Measurements from ENCODE around the gene BIRC2. TPM values are rescaled to one million over a fixed set of nuclear protein-coding genes. Genes with fewer than 3 reads are reported as not detected.

BIRC2 gene
- total and polyA plus RNA-seq, 9 donors: 23.7 to 57.8 (median 33.6) TPM

DNA sequence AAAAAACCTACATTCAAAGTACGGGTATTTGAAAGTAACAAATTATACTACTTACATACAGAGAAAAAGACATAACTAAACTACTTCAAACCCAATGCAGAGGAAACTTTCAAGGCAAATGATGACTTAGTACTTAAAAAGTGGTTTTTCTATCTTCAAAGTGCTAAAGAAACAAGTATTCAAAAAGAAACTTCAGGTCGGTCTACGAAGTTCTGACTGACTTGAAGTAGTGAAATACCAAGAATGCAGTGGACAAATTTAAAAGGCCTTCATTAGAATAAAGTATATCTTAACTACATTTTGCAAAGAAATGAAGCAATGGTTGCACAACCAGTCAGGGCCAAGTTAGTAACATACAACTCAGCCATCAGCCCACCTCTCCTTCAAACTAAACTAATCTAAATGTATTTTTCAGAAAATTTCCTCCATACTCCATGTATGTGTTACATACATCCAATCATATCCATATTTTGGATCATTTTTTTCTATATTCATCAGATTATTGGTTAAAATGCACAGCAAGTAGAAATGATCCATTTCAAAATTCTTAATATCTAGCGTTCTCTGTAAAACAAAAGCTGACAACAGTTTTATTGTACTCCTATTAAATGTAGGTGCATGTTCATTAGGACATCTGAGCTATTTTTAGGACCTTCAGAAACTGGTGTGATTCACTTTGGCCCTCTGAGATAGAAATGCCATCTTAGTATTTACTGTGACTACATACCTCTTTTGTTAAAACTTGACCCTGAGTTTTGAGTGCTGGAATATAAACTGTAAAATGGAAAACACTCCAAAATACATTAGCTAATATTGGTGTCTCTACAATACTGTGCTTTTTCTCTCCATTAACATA is 49.9 kb downstream of the BIRC2 start:
- Histone ChIP-seq H3K4me1 (ENCODE audit: insufficient read depth) (no peaks in the 10 kb centered on the region), H3K36me3 (no peaks in the 10 kb centered on the region), H3K4me3 (no peak overlapping the region), H3K27me3 (no peaks in the 10 kb centered on the region), H3K9me3 (no peaks in the 10 kb centered on the region), H3K27ac (no peak overlapping the region)
- 67 to 79% (median 75%) methylated on average over 4 of the region's 4 CpGs for WGBS, 3 donors
- TF ChIP-seq POLR2A (IDR thresholded peaks at IDR 0.05): no peak
- TF ChIP-seq, protein P1, sequence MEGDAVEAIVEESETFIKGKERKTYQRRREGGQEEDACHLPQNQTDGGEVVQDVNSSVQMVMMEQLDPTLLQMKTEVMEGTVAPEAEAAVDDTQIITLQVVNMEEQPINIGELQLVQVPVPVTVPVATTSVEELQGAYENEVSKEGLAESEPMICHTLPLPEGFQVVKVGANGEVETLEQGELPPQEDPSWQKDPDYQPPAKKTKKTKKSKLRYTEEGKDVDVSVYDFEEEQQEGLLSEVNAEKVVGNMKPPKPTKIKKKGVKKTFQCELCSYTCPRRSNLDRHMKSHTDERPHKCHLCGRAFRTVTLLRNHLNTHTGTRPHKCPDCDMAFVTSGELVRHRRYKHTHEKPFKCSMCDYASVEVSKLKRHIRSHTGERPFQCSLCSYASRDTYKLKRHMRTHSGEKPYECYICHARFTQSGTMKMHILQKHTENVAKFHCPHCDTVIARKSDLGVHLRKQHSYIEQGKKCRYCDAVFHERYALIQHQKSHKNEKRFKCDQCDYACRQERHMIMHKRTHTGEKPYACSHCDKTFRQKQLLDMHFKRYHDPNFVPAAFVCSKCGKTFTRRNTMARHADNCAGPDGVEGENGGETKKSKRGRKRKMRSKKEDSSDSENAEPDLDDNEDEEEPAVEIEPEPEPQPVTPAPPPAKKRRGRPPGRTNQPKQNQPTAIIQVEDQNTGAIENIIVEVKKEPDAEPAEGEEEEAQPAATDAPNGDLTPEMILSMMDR (IDR thresholded peaks at IDR 0.05): no peak
- intact Hi-C loops (cut with DNase I): no loop called here
- DNase-seq: no peak

DNA sequence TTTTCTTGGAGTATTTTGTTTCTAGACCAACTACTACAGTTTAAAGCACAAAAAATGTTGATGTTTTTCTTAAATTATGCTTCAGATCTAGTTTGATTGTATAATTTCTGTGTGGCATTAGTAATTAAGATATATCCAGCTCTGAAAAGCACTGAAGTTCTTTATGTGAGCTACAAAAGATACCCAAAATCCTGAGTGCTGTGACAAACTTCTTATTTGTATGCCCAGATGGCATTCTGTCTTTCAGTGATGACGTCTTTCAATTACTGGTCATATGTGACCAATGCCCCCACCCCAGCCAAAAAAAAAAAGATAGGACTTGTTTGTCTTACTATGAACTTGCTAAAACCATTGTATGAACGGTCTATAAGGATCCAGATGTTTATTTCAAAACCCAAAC is 51.3 kb downstream of the BIRC2 start:
- DNase-seq: no peak
- H3K4me1 ChIP-seq (ENCODE audit: insufficient read depth): no peaks in the 10 kb centered on the region
- no peaks in the 10 kb centered on the region for H3K36me3 ChIP-seq
- intact Hi-C loops (cut with DNase I): no loop called here
- no peaks in the 10 kb centered on the region for H3K9me3 ChIP-seq
- no peaks in the 10 kb centered on the region for H3K27me3 ChIP-seq
- WGBS, 3 donors: 91 to 95% (median 94%) methylated on average over 2 of the region's 2 CpGs
- TF ChIP-seq EP300 (IDR thresholded peaks at IDR 0.05): no peak
- TF ChIP-seq, protein P1 (IDR thresholded peaks at IDR 0.05): no peak
- no peak for TF ChIP-seq POLR2A (IDR thresholded peaks at IDR 0.05)
- H3K27ac ChIP-seq: no peak overlapping the region
- H3K4me3 ChIP-seq: no peak overlapping the region

DNA sequence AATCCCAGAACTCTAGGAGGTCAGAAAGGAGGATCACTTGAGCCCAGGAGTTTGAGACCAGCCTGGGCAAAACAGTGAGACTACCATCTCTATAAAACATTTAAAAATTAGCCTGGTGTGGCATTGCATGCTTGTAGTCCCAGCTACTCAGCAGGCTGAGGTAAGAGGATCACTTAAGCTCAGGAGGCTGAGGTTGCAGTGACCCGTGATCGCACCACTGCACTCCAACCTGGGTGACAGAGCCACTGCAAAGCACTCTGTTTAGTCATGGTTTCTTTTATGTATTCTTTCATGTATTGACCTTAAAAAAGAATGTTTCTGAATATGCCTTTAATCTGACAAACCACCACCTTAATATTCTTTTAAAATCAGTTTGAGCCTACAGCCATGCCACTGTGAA is 52.2 kb downstream of the BIRC2 start:
- Histone ChIP-seq H3K4me3 (no peak overlapping the region), H3K27me3 (no peaks in the 10 kb centered on the region), H3K36me3 (no peaks in the 10 kb centered on the region), H3K27ac (no peak overlapping the region), H3K9me3 (no peaks in the 10 kb centered on the region), H3K4me1 (ENCODE audit: insufficient read depth) (no peaks in the 10 kb centered on the region)
- WGBS, 3 donors: 95 to 100% (median 96%) methylated on average over 2 of the region's 2 CpGs
- no peak for DNase-seq
- intact Hi-C loops (cut with DNase I): no loop called here
- TF ChIP-seq EP300 (IDR thresholded peaks at IDR 0.05) (no peak), POLR2A (IDR thresholded peaks at IDR 0.05) (no peak)
- TF ChIP-seq, protein P1 (IDR thresholded peaks at IDR 0.05): no peak

DNA sequence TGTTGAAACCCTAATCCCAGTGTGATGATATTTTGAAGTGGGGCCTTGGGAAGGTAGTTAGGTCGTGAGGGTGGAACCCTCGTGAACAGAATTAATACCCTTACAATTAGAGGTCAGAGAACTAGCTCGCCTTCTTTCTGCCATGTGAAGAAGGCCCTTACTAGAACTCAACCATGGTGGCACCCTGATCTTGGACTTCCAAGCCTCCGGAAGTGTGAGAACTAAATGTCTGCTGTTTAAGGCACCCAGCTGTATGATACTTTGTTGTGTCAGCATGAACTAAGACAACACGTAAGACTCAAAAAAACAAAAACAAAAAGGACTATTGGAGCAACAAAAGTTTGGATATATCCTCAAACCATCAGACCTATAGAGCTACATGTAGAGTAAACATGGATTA is 53.6 kb downstream of the BIRC2 start:
- Histone ChIP-seq H3K27ac (no peak overlapping the region), H3K36me3 (no peaks in the 10 kb centered on the region), H3K4me3 (no peak overlapping the region), H3K27me3 (no peaks in the 10 kb centered on the region), H3K4me1 (ENCODE audit: insufficient read depth) (no peaks in the 10 kb centered on the region), H3K9me3 (no peaks in the 10 kb centered on the region)
- TF ChIP-seq EP300 (IDR thresholded peaks at IDR 0.05) (no peak), POLR2A (IDR thresholded peaks at IDR 0.05) (no peak)
- TF ChIP-seq, protein P1 (IDR thresholded peaks at IDR 0.05): no peak
- 91 to 96% (median 93%) methylated on average over 5 of the region's 5 CpGs for whole genome bisulfite sequencing, 3 donors
- intact Hi-C loops (cut with DNase I): no loop called here
- no peak for DNase-seq
